HG02938 (cell line): ENCODE data around the gene MPL.
"Not testable (repeated sequence)": the region's sequence is repeated elsewhere in the genome, so short reads cannot be mapped to it uniquely, and the experiment has no call there.

ENCODE experiments used
- ATAC-seq: cut with Tn5 transposase; IDR thresholded peaks from one replicate; pipeline ENCODE4 v1.9.1; 2021; ENCODE audit warnings: mild to moderate bottlenecking, moderate library complexity; ENCODE audit not compliant: unreplicated experiment

MPL gene

DNA sequence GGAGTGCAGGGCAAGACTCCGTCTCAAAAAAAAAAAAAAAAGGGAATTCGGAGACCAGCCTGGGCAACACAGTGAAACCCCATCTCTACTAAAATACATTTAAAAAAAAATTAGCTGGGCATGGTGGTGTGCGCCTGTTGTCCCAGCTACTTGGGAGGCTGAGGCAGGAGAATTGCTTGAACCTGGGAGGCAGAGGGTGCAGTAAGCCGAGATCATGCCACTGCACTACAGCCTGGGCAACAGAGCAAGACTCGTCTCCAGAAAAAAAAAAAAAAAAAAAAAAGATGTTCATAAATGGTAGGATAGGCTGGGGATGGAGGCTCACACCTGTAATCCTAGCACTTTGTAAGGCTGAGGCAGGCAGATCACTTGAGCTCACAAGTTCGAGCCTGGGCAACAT is 32.2 kb downstream of the MPL start:
- ATAC-seq = not testable (repeated sequence)

DNA sequence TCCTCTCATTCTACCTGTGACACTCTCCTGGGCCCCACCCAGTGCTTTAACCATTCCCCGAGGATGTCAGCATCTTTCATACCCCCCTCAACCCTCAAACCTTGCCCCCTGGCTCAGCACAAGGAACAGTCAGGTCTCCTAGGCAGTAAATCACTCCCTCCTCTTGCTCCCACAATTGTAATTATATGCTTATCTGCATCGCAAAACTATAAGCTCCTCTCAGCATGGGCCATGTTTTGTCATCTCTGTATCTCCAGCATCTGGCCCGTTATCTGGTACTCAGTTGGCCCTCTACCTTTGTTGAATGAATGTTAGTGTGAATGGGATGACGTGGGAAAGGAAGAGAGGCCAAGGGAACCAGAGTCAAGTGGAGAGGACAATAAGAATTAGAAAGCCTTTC is 32.9 kb downstream of the MPL start:
- ATAC-seq = no peak

DNA sequence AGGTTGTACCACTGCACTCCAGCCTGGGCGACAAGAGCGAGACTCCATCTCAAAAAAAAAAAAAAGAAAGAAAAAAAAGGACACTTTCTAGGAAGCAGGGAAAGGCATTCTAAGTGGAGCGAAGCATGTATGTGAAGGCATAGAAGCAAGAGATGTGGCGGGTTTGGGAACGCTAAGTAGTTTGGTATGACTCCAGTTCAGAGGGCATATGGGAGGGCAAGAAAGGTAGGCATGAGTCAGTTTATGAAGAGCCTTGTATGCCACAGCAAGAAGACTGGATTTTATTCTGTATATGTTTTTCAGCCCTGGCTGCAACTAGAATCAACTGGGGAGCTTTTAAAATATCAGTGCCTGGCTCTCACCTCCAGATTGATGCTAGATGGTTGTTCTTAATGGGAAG is 34.6 kb downstream of the MPL start:
- no peak for ATAC-seq

DNA sequence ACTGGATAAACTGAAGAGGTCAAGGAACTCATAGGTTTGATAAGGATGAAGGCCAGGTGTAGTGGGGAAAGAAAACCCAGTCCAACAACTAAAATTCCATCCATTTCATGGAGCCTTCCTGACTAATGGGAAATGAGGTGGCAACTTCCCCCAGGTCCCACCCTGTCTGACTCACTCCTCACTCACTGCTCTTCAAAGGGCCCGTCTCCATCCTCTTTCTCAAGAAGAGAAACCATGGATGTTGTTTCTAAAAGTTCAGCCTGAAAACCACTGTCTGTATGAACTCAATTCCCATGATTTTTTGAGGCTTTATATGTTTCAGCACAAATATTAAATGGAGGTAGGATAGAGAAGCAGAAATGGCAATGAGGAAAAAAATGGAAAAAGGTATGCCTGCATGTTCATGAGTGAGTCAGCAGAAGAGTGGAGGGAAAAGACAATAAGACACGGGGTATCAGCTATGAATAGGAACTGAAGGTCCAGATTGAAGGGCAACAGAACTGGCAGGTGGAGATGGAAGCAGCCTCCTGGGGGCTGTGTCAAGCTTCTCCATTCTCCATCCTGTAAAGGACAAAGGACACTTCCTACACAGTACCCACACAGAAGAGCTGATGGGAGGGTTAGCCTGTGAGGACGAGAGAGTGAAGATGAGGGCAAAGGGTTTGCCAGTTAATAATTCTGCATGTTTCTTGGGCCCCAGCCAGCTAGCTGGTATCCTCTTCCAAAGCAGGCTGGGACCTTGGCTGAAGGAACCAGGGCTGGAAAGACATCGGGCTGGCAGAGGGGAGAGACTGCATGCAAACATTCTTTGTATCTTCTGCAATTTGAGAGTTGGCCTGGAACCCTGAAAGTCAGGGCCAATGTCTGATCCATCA is 35.7 kb downstream of the MPL start:
- no peak for ATAC-seq

DNA sequence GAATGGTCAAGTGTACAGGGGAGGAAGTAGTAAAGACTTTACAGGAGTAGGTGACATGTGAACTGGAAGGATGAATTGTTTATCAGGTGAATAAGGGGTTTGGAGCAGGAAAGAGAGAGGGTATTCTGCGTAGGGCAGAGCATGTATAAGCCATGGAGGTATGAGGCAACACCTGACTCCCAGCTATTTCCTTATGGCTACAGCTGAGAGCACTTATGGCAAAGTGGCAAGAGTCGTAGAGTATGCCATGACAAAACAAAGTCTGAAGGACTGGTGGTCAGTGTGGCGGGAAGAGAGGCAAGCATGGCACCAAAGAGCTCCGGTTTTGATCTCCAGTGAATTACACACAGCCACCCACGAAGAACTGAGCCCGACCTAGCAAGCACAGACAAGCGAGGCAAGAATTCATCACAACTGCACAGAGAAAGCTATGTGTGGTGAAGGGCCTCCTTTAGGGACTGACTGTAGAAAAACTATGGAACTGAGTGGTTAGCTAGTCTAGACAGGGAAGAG is 39.2 kb downstream of the MPL start:
- ATAC-seq = no peak

DNA sequence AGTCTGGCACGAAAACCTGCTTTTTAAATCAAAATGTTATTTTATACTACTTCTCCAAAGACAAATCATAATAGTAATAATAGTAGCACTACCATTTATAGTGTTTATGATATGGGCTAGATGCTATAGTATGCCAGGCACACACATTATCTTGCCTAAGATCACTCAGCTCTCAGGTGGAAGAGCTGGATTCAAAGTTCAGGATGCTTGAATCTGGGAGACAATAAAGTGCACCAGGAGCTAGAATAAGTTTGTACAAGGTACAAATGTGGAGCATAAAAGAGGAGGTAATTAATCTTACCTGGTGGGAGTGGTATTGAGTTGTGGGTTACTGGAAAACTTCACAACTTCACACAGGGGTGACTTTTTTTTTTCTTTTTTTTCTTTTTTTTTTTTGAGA is 40.2 kb downstream of the MPL start:
- ATAC-seq = no peak

DNA sequence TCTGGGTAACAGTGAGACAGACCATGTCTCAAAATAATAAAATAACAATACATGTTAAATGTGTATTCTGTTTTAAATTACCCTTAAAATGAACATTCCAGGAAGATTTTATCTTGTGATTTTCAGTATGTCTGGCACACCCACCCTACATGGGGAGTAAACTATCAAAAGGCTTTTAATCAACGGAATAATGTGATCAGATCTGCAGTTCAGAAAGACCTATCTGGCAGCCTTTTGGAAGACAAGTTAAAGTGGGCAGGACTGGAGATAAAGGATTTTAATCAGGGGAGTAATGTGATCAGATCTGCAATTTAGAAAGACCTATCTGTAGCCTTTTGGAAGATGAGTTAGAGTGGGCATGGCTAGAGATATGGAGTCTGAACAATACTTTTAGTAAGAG is 41.9 kb downstream of the MPL start:
- ATAC-seq = no peak

DNA sequence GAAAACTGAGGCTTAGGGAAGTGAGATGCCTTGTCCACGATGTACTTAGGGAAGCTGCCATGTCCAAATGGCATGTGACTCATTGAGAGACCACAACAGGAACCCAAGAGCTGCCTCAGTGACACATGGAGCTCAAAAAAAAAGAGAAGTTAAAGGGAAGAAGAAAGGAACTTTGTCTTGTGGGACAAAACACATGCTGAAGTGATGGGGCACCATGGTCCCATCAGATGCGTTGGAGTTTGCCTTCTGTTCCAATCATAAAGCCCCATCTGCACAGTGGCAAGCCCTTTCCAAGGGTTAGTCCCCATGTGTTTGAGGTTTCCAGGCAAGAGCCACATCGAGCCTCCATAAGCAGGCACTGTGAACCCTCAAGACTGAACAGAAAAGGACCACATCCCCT is 44.0 kb downstream of the MPL start:
- ATAC-seq = no peak

DNA sequence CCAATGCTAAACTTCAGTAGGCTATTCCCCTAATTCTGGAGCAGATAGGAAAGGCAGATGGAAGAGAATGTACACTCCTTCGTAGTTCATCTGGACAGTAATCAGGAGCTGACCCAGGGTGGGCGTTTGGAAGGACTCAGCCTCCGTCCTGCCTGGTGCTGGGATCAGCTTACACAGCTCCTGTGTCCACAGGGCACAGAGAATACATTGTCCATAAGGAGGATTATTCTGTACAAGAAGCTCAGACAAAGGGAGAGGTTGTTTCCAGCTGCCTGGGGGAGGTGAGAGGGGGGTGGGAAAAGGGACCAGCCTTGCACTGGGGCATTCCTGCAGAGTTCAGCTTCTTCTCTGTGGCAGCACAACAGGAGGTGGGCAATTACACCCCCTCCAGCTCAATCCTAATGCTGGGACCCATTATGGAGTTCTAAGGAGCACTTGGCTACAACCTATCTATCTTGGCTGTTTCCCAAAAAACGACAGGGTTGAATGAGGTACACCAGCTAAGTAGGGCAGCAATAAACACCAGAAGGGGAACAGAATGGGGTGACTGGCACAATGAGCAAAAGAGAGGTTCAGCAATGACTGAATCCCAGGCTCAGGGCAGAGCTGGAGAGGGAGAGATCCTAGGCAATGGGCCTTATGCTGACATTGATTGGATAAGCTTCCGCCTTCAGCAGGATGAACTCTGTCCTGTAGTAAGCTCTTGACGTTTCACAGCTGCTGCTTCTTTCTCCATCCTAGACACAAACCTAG is 44.6 kb downstream of the MPL start:
- no peak for ATAC-seq

DNA sequence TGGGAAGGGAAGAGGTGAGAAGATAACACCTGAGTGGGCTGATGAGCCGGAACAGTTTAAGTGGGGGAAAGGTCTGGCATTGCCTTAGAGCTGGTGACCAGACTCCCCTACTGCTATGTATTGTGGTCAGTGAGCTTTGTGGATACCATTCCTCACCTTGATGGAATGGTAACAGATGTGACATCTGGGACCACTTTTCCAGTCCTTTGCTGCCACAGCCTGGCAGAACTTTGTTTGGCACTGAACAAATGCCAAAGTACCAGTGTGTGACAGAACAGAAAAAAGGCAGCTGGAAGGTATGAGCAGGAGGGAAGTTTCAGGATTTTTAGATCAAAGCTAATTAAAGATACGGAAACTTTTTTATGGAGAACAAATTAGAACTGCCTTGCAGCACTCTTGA is 45.8 kb downstream of the MPL start:
- no peak for ATAC-seq

DNA sequence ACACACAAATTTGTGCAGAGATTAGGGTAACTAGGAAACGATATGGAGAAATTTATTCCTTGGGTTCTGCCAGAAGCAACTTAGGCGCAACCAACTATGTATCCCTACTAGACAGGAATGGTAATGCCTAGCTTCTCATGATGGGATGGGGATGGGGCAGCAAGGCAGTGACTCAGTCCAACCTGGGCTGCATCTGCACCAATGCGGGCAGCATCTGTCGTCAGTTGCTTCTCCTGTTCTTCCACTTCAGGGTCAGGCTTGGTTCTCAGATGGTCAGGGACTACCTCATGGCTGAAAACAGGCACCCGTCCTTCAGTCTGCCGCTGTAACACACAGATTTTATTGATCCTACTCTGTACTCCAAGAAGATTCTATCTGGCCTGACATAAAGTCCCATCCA is 49.1 kb downstream of the MPL start:
- no peak for ATAC-seq

DNA sequence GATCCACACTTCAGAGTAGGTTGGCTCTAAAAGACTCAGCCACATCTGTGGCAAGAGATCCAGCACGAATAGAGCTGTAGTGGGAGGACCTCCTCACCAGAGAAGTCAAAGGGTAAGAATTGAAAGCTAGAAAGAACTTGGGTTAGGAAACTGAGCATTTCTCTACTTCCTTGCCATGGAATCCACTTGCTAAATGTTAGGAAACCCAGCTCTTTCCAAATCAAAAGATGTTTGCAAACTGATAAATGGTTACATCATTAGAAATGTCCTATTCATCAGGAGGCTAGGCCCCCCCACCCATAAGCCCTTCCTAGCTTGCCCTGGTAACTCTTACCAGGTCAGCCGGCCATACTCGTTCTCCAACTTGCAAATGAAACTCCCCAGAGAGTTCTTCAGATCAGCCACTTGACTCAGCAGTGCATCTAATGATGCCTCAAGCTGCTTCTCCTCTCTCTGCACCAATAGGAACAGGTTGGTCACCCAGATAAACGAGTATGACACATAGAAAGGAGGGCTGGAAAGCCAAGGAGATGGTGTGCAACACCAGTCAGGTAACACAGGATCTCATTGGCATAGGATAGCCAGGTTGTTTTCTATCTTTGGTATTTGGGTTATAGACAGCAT is 50.5 kb downstream of the MPL start:
- no peak for ATAC-seq

DNA sequence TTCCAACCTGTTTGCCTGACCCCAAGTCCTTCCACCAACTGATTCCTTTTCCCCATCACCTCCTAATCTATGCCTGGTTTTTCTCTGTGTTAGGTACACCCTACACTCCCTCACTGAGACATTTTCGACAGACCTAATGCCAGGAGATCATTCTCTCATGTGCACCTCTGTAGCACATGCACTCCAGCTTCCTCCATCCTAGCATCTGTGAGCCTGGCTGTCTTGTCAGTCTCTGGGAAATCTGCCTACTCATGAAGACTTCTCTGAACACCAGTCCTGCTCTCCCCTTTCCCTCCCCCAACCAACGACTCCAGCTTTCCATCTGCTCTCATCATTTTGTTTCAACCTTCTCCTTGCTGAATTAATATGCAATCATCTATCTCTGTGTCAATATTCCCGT is 51.0 kb downstream of the MPL start:
- ATAC-seq = no peak

DNA sequence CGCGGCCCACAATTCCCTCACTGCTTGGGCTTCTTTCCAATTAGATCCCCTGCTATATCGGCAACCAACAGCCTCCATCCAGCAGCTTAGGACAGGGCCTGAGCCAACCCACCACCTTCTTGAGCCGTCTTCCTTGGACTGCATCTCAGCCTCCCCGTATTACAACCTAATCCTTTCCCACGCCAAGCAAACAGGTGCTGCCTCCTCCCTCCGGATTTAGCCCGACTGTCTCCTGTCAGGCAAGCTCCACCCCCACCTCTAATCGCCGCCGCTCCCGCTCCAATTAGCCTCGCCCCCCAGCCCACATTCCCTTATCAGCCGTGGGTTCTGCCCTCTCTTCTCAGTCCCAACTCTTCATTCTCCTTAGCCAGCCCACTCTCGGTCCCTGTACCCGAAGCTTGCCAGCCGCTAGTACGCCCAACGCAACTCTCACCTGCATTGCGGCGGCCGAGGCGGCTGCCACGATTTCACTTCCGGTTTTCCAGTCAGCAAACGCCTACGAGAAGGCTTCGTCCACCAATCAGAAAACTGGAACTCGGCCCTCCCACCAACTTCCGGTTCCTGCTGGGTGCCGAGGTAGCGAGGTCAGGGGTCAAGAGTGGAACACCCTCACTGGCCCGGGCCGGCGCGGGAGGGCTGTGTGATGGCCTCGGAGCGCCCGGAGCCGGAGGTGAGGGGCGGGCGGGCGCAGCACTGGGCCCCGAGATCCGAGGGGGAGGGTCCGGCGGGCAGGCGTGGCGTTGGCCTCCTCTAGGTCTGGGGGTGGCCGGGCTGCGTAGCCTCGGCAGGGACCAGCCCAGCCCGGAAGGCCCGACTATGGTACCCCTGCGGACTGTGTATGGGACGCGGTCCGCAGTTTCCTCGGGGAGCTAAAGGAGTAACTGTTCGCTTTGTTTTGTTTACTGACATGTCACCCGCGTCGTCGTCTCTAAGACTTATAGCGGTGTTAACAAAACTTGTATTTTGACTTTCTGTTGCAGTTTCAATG is 52.0 kb downstream of the MPL start, which contains the start of the genes MED8 and SZT2:
Gene MED8, minus strand, starts transcription at position 475 of the 988 bp plus-strand sequence. Its CDS starts 36 bp downstream, at position 439.
Gene SZT2, plus strand, starts transcription at position 574 of the 988 bp plus-strand sequence. Its CDS starts 70 bp downstream, at position 644.
- ATAC-seq = peak; percentile 81

DNA sequence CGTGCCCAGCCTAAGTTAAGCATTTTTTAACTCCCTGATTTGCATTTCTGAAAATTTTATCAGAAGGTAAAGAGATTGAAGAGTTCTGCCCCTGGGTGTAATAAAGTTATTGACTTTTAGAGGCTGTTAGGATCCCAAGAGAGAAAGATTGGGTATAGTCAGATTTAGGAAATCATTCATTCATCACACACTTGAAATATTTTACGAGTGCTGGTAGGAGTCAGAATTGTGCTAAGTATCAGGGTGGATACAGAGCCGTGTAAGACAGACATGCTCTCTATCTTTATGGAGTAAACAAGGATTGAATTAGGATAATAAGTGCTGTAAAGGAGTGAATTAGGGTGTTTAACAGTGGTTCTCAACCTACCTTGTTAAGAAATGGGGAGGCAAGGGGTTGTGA is 55.1 kb downstream of the MPL start:
- no peak for ATAC-seq

DNA sequence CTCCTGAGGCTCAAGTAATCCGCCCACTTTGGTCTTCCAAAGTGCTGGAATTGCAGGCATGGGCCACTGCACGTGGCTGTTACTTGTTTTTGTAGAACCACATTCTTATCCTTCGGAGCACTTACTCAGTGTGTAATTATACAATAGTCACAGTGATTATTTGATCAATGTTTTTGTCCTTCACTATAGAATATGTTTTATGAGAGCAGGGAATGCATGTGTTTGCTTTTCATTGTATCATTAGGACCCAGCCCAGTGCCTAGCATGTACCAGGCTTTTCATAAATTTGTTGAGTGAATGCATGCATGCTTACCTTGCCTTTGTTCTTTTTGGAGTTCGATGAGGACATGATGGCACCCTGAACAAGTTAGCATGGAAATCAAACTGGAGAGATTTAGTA is 57.9 kb downstream of the MPL start:
- ATAC-seq = no peak

DNA sequence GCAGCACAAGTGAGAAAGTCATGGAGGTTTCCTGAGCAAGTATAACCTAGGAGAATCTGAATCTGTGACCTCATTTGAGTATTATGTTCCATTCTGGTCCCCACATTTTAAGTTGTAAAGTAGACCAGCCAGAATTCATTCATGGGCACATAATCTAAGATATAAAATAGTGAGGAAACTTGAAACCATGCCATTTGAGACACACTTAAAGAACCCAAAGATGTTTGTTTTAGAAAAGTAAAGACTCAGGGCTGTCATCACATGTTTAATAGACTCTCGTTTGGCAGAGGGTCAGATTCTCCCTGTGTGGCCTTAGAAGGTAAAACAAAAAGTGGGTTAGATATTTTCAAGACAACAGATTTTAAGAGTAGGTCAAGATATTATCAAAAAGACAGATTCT is 58.4 kb downstream of the MPL start:
- no peak for ATAC-seq

DNA sequence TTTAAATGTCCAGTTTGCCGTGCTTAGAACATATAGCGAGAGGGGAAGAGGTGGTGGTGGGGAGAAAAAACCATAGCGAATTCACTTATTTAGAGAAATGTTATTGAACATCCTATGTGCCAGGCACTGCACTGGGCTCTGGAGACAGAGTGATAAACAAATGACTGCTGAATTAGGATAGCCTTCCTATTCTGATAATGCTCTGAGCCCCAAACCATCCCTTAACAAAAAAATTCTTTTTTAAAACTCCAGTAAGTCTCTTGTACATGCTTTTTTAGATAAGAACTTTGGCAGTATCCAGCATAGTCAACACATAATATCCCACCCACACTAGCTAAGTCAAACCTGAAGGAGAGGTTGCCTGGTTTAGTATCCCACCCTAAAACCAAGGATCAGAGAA is 60.6 kb downstream of the MPL start:
- no peak for ATAC-seq

DNA sequence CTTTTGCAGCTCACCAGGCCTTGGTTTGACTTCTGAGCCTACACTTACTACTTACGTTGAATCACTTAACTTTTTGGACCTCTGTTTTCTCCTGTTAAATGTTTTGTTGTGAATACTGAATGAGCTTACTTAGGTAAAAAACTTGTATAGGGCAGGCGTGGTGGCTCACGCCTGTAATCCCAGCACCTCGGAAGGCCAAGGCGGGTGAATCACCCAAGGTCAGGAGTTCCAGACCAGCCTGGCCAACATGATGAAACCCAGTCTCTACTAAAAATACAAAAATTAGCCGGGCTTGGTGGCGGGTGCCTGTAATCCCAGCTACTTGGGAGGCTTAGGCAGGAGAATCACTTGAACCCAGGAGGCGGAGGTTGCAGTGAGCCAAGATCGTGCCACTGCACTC is 62.8 kb downstream of the MPL start:
- ATAC-seq = not testable (repeated sequence)
